Activated gamma-delta T cell (primary cell): Measurements from ENCODE around the gene ALOX15.
"Not testable (repeated sequence)": the region's sequence is repeated elsewhere in the genome, so short reads cannot be mapped to it uniquely, and the experiment has no call there.

Experiments used
- DNase-seq: peaks from one replicate; lab custom pipeline; 2025; lab: John Stamatoyannopoulos, UW
- total RNA-seq, 2 donors: gene quantifications; one replicate each; lab custom pipeline; 2026; lab: John Stamatoyannopoulos, UW

Gene ALOX15
- total RNA-seq, result 0 to 0.09 reads per million in 2 donors

- no peak for DNase-seq
Observed at GRCh38 chr17:4641297-4642195, at the start of gene ALOX15. Gene ALOX15, minus strand, starts transcription at chr17:4641678. Its CDS starts 27 bp downstream, at chr17:4641651.

- DNase-seq, result no peak
Observed at GRCh38 chr17:4690745-4691144, 49.3 kb upstream of the ALOX15 start.

GRCh38 chr17:4689872-4690271, 48.4 kb upstream of the ALOX15 start:
- not testable (repeated sequence) for DNase-seq

- not testable (repeated sequence) for DNase-seq
Observed at GRCh38 chr17:4683739-4684138, 42.3 kb upstream of the ALOX15 start.

- DNase-seq, result no peak
Observed at GRCh38 chr17:4679658-4680057, 38.2 kb upstream of the ALOX15 start.

GRCh38 chr17:4678448-4679026, 37.1 kb upstream of the ALOX15 start:
- no peak for DNase-seq

- no peak for DNase-seq
Observed at GRCh38 chr17:4676791-4677190, 35.3 kb upstream of the ALOX15 start.

- no peak for DNase-seq
Observed at GRCh38 chr17:4675791-4676190, 34.3 kb upstream of the ALOX15 start.

- no peak for DNase-seq
Observed at GRCh38 chr17:4674685-4674998, 33.2 kb upstream of the ALOX15 start.

- DNase-seq, result no peak
Observed at GRCh38 chr17:4673986-4674684, 32.7 kb upstream of the ALOX15 start.

GRCh38 chr17:4673169-4673568, 31.7 kb upstream of the ALOX15 start:
- no peak for DNase-seq

- DNase-seq, result no peak
Observed at GRCh38 chr17:4672751-4673150, 31.3 kb upstream of the ALOX15 start.

- DNase-seq, result no peak
Observed at GRCh38 chr17:4672055-4672630, 30.7 kb upstream of the ALOX15 start.

- no peak for DNase-seq
Observed at GRCh38 chr17:4667166-4667565, 25.7 kb upstream of the ALOX15 start.

- DNase-seq, result no peak
Observed at GRCh38 chr17:4666296-4666695, 24.8 kb upstream of the ALOX15 start.

- no peak for DNase-seq
Observed at GRCh38 chr17:4665027-4665426, 23.5 kb upstream of the ALOX15 start.

- DNase-seq, result no peak
Observed at GRCh38 chr17:4664230-4664629, 22.8 kb upstream of the ALOX15 start.

GRCh38 chr17:4663711-4664110, 22.2 kb upstream of the ALOX15 start:
- no peak for DNase-seq

GRCh38 chr17:4658478-4659305, 17.2 kb upstream of the ALOX15 start:
- no peak for DNase-seq

GRCh38 chr17:4657678-4658077, 16.2 kb upstream of the ALOX15 start:
- no peak for DNase-seq

- DNase-seq, result not testable (repeated sequence)
Observed at GRCh38 chr17:4655933-4656332, 14.5 kb upstream of the ALOX15 start.

GRCh38 chr17:4652997-4653396, 11.5 kb upstream of the ALOX15 start:
- DNase-seq, result no peak
